ENCODE data around the gene EPM2AIP1. TPM values are rescaled to one million over a fixed set of nuclear protein-coding genes. Genes with fewer than 3 reads are reported as not detected.

EPM2AIP1 gene
- total RNA-seq, 2 experiments from 2014 or later: 18.4 to 19.3 TPM

GRCh38 chr3:36944641-36945270, 48.2 kb downstream of the EPM2AIP1 start, which contains the start of gene TRANK1:
TSS of gene TRANK1 (minus strand) at chr3:36945054. CDS start at chr3:36944809, 245 bp downstream.
- ChIA-PET POLR2A (interaction anchor here (0.6 to 2.7 kb wide), 8 partner anchors 14 to 68 kb away, joined by 3 to 21 read pairs (median 6); partner anchors contain the start of gene EPM2AIP1), CTCF (interaction anchor here (0.8 to 4.9 kb wide), 10 partner anchors 10 to 216 kb away, joined by 3 to 32 read pairs (median 4); no protein-coding TSS in a partner anchor)
- peaks cover 21% of the 10 kb centered on the region for H3K9me3 Mint-ChIP-seq (ENCODE audit: insufficient read depth)
- H3K27me3 Mint-ChIP-seq (ENCODE audit: low read depth): no peaks in the 10 kb centered on the region
- peak within 1 kb of the TSS; percentile 78 for H3K4me3 Mint-ChIP-seq
- peaks cover 20% of the 10 kb centered on the region for H3K4me1 Mint-ChIP-seq (ENCODE audit: low read depth)
- DNase-seq (peak; percentile 85), ATAC-seq (peak; percentile 89)
- peaks cover 19% of the 10 kb centered on the region for H3K36me3 Mint-ChIP-seq (ENCODE audit: low read depth)
- H3K27ac Mint-ChIP-seq: peak within 1 kb of the TSS; percentile 75

GRCh38 chr3:36944012-36944640, 48.8 kb downstream of the EPM2AIP1 start:
- Mint-ChIP-seq H3K27ac (peak overlapping the region; percentile 75), H3K4me3 (peak overlapping the region; percentile 78), H3K36me3 (ENCODE audit: low read depth) (peaks cover 13% of the 10 kb centered on the region), H3K4me1 (ENCODE audit: low read depth) (peaks cover 20% of the 10 kb centered on the region), H3K9me3 (ENCODE audit: insufficient read depth) (peaks cover 15% of the 10 kb centered on the region), H3K27me3 (ENCODE audit: low read depth) (no peaks in the 10 kb centered on the region)
- ATAC-seq (peak; percentile 60), DNase-seq (peak; percentile 34)
- CTCF ChIA-PET: interaction anchor here (0.8 to 4.9 kb wide), 10 partner anchors 11 to 215 kb away, joined by 3 to 32 read pairs (median 4); no protein-coding TSS in a partner anchor
- POLR2A ChIA-PET: interaction anchor here (0.9 to 2.7 kb wide), 8 partner anchors 9 to 67 kb away, joined by 3 to 21 read pairs (median 6); partner anchors contain the start of gene EPM2AIP1

- no peak for ATAC-seq
- ChIA-PET POLR2A (interaction anchor here (0.9 to 2.7 kb wide), 5 partner anchors 8 to 67 kb away, joined by 3 to 21 read pairs (median 6); no protein-coding TSS in a partner anchor), CTCF (interaction anchor here (1.3 to 4.9 kb wide), 2 partner anchors 15 to 67 kb away, joined by 4 to 32 read pairs; no protein-coding TSS in a partner anchor)
- H3K27me3 Mint-ChIP-seq (ENCODE audit: low read depth): no peaks in the 10 kb centered on the region
- H3K36me3 Mint-ChIP-seq (ENCODE audit: low read depth): peaks cover 11% of the 10 kb centered on the region
- no peak overlapping the region for H3K27ac Mint-ChIP-seq
- H3K4me1 Mint-ChIP-seq (ENCODE audit: low read depth): peaks cover 20% of the 10 kb centered on the region
- no peak for DNase-seq
- H3K4me3 Mint-ChIP-seq: peak overlapping the region; percentile 78
- peaks cover 10% of the 10 kb centered on the region for H3K9me3 Mint-ChIP-seq (ENCODE audit: insufficient read depth)
Observed at GRCh38 chr3:36943601-36944000, 49.3 kb downstream of the EPM2AIP1 start.

- ChIA-PET POLR2A (interaction anchor here (0.7 to 2.7 kb wide), 2 partner anchors 9 to 36 kb away, joined by 5 to 21 read pairs; no protein-coding TSS in a partner anchor), CTCF (interaction anchor here (4.9 kb wide), 1 partner anchor 16 kb away, joined by 32 read pairs; no protein-coding TSS in a partner anchor)
- Mint-ChIP-seq H3K4me3 (no peak overlapping the region), H3K27ac (no peak overlapping the region), H3K4me1 (ENCODE audit: low read depth) (peaks cover 20% of the 10 kb centered on the region), H3K27me3 (ENCODE audit: low read depth) (no peaks in the 10 kb centered on the region), H3K9me3 (ENCODE audit: insufficient read depth) (peaks cover 6% of the 10 kb centered on the region), H3K36me3 (ENCODE audit: low read depth) (peaks cover 6% of the 10 kb centered on the region)
- no peak for DNase-seq
- ATAC-seq: no peak
Observed at GRCh38 chr3:36942638-36943248, 50.2 kb downstream of the EPM2AIP1 start.

DNA sequence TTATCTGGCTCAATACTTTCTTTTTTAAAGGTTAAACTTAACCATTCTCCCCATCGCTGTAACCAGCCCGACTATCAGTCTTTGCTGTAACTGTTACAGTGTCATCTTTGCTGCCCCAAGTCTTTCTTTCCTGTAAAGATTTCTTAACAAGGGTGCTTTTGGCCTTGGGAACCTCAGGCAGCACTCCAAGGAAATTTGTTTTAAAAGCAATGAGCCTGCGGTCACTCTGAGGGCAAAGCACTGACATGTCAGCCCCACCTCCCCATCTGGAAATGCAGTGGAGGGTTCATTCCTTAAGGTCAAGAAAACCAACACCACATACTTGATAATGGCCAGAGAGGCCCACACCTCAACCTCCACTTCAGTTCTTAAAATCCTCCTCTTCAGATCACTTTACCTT, 51.3 kb downstream of the EPM2AIP1 start:
- peaks cover 2% of the 10 kb centered on the region for H3K36me3 Mint-ChIP-seq (ENCODE audit: low read depth)
- ChIA-PET CTCF (interaction anchor here (1.0 to 4.9 kb wide), 3 partner anchors 10 to 17 kb away, joined by 3 to 32 read pairs (median 23); no protein-coding TSS in a partner anchor), POLR2A (no interaction called here)
- no peak overlapping the region for H3K4me3 Mint-ChIP-seq
- peaks cover 15% of the 10 kb centered on the region for H3K4me1 Mint-ChIP-seq (ENCODE audit: low read depth)
- H3K27me3 Mint-ChIP-seq (ENCODE audit: low read depth): no peaks in the 10 kb centered on the region
- ATAC-seq: no peak
- no peak overlapping the region for H3K27ac Mint-ChIP-seq
- DNase-seq: no peak
- peaks cover under 1% of the 10 kb centered on the region for H3K9me3 Mint-ChIP-seq (ENCODE audit: insufficient read depth)

DNA sequence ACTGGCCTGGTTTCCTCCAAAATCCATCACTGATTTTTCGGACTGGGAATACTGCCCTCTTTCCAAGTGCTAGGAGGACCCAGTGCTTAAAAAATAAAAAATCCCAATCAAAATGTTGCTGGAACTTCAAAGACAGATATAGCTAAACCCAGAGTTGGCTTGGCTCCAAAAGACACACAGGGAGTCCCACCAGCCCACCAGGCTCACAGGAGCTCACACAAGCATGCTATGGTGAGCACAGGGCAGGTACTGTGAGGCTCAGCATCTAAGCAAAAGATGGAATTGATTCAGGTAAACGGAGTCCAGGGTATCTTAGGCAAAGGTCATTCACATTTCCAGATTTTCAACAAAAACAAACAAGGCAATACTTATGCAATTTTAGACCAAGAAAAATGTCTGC, 51.8 kb downstream of the EPM2AIP1 start:
- CTCF ChIA-PET: interaction anchor here (1.0 to 3.6 kb wide), 2 partner anchors 9 to 16 kb away, joined by 3 to 23 read pairs; no protein-coding TSS in a partner anchor
- POLR2A ChIA-PET: no interaction called here
- no peaks in the 10 kb centered on the region for H3K27me3 Mint-ChIP-seq (ENCODE audit: low read depth)
- no peak overlapping the region for H3K4me3 Mint-ChIP-seq
- H3K27ac Mint-ChIP-seq: no peak overlapping the region
- H3K9me3 Mint-ChIP-seq (ENCODE audit: insufficient read depth): no peaks in the 10 kb centered on the region
- ATAC-seq (no peak), DNase-seq (no peak)
- H3K4me1 Mint-ChIP-seq (ENCODE audit: low read depth): peaks cover 15% of the 10 kb centered on the region
- peaks cover 2% of the 10 kb centered on the region for H3K36me3 Mint-ChIP-seq (ENCODE audit: low read depth)

GRCh38 chr3:36937492-36937891, 55.4 kb downstream of the EPM2AIP1 start:
- ChIA-PET CTCF (no interaction called here), POLR2A (no interaction called here)
- Mint-ChIP-seq H3K4me1 (ENCODE audit: low read depth) (no peaks in the 10 kb centered on the region), H3K27me3 (ENCODE audit: low read depth) (no peaks in the 10 kb centered on the region), H3K36me3 (ENCODE audit: low read depth) (no peaks in the 10 kb centered on the region), H3K27ac (no peak overlapping the region), H3K9me3 (ENCODE audit: insufficient read depth) (no peaks in the 10 kb centered on the region), H3K4me3 (no peak overlapping the region)
- no peak for ATAC-seq
- DNase-seq: no peak

Other genes with a start within 250 kb of the EPM2AIP1 start
- gene DCLK3, start 228.6 kb downstream of the EPM2AIP1 start, total RNA-seq: not detected
- gene TRANK1, start 48.1 kb downstream of the EPM2AIP1 start, total RNA-seq: 10 to 100 TPM; 49.3 to 52.3 TPM
- 10 to 100 TPM; 60.9 to 65.3 TPM for gene MLH1, start 387 bp upstream of the EPM2AIP1 start, total RNA-seq
- 10 to 100 TPM; 31.7 TPM for gene LRRFIP2, start 181.5 kb upstream of the EPM2AIP1 start, total RNA-seq